Naive thymus-derived CD4-positive, alpha-beta T cell (primary cell): ENCODE measurements around the gene LGR5. TPM values are rescaled to one million over a fixed set of nuclear protein-coding genes. Genes with fewer than 3 reads are reported as not detected.
"Not testable (repeated sequence)": the region's sequence is repeated elsewhere in the genome, so short reads cannot be mapped to it uniquely, and the experiment has no call there.

ENCODE experiments used
- ATAC-seq: fragments of 150-1000 bp; cut with Tn5 transposase; 2 replicates; pipeline ENCODE4 v1.10.0; 2021; ENCODE audit warnings: mild to moderate bottlenecking, moderate library complexity
- CTCF ChIA-PET: fragments of 350-600 bp; sonication (Branson Sonifier 250); formaldehyde crosslinking; loops from one replicate; lab custom pipeline; 2021; ENCODE audit warnings: antibody characterized with exemption; lab: Charles Lee
- POLR2A ChIA-PET: fragments of 350-600 bp; sonication (Branson Sonifier 250); formaldehyde crosslinking; loops from one replicate; lab custom pipeline; 2021; ENCODE audit warnings: antibody characterized with exemption, inconsistent platforms; lab: Charles Lee
- DNase-seq, 9 donors: peaks; one replicate each; pipeline versions ENCODE4 v3.0.0 to v3.0.0-alpha.2; 2020 to 2022; ENCODE audit warnings: mixed read lengths in 1 of 9
- H3K27ac ChIP-seq: one replicate; pipeline ENCODE4 v1.7.0; 2013; ENCODE audit warnings: mild to moderate bottlenecking, low read depth, low read length, moderate library complexity
- H3K27me3 ChIP-seq, 2 donors: one replicate each; pipeline ENCODE4 v1.7.0; 2013; ENCODE audit warnings: low read length in 2 of 2, mild to moderate bottlenecking in 2 of 2, moderate library complexity in 2 of 2; ENCODE audit not compliant: control insufficient read depth in 2 of 2, insufficient read depth in 2 of 2
- H3K36me3 ChIP-seq, 3 experiments: 1 replicate in 2 of 3; 2 replicates in 1 of 3; pipeline ENCODE4 v1.7.0; 2013; ENCODE audit warnings: low read length in 3 of 3, mild to moderate bottlenecking in 3 of 3, moderate library complexity in 1 of 3; ENCODE audit not compliant: insufficient read depth in 3 of 3, control insufficient read depth in 2 of 3
- H3K4me1 ChIP-seq, 2 donors: one replicate each; pipeline ENCODE4 v1.7.0; 2013; ENCODE audit warnings: low read length in 2 of 2, mild to moderate bottlenecking in 2 of 2, moderate library complexity in 1 of 2; ENCODE audit not compliant: control insufficient read depth in 2 of 2, insufficient read depth in 2 of 2
- H3K4me3 ChIP-seq: 2 replicates; pipeline ENCODE4 v1.7.0; 2013; ENCODE audit warnings: mild to moderate bottlenecking, low read length
- H3K9me3 ChIP-seq, 3 experiments: 1 replicate in 2 of 3; 2 replicates in 1 of 3; pipeline ENCODE4 v1.7.0; 2013; ENCODE audit warnings: low read length in 3 of 3; ENCODE audit not compliant: control insufficient read depth in 2 of 3
- H3K27ac Mint-ChIP-seq, 9 donors: one replicate each; pipeline ENCODE4 v1.8.0; 2020 to 2022; ENCODE audit warnings: mixed read lengths in 9 of 9, mild to moderate bottlenecking in 8 of 9, moderate library complexity in 5 of 9, inconsistent platforms in 2 of 9
- H3K27me3 Mint-ChIP-seq, 5 donors: one replicate each; pipeline ENCODE4 v1.8.0; 2021 to 2022; ENCODE audit warnings: mixed read lengths in 5 of 5, mild to moderate bottlenecking in 1 of 5
- H3K36me3 Mint-ChIP-seq, 5 donors: one replicate each; pipeline ENCODE4 v1.8.0; 2020 to 2022; ENCODE audit warnings: mixed read lengths in 5 of 5, mild to moderate bottlenecking in 3 of 5, inconsistent platforms in 1 of 5
- H3K4me1 Mint-ChIP-seq, 7 donors: one replicate each; pipeline ENCODE4 v1.8.0; 2020 to 2022; ENCODE audit warnings: mixed read lengths in 7 of 7, mild to moderate bottlenecking in 3 of 7, inconsistent platforms in 1 of 7
- H3K4me3 Mint-ChIP-seq, 10 donors: one replicate each; pipeline ENCODE4 v1.8.0; 2020 to 2022; ENCODE audit warnings: mild to moderate bottlenecking in 10 of 10, mixed read lengths in 10 of 10, moderate library complexity in 6 of 10, inconsistent platforms in 2 of 10
- H3K9me3 Mint-ChIP-seq, 11 donors: one replicate each; pipeline ENCODE4 v1.8.0; 2020 to 2022; ENCODE audit warnings: mixed read lengths in 11 of 11, mild to moderate bottlenecking in 4 of 11, inconsistent platforms in 1 of 11, moderate library complexity in 1 of 11
- intact Hi-C, 2 donors: fragments of 100-400 bp; cut with micrococcal nuclease; formaldehyde crosslinking; loops; one replicate each; pipeline ENCODE4 v1.15.1; 2023
- polyA plus RNA-seq, 2 donors: library from polyadenylated mRNA; unstranded; fragments of 300-500 nt; fragmentation: Illumina TruSeq; gene quantifications; one replicate each; pipeline ENCODE4 v1.2.3, GENCODE V29; 2021
- total RNA-seq, 6 experiments: library from RNA in 5 of 6; stranded (reverse) in 5 of 6; gene quantifications; 1 replicate in 5 of 6; 2 replicates in 1 of 6; pipeline ENCODE4 v1.2.3 and lab custom pipeline; 2021 to 2026

LGR5 gene
- total and polyA plus RNA-seq, 7 experiments from 2014 or later, result not detected

GRCh38 chr12:71548893-71549292, 109.3 kb downstream of the LGR5 start:
- Mint-ChIP-seq H3K36me3 (no peaks in the 10 kb centered on the region), H3K4me3 (no peak overlapping the region), H3K27ac (no peak overlapping the region), H3K9me3 (no peaks in the 10 kb centered on the region), H3K27me3 (peaks cover 0 to 5% (median 0%) of the 10 kb centered on the region in 5 donors), H3K4me1 (peaks cover 0 to 4% (median 0%) of the 10 kb centered on the region in 7 donors)
- ATAC-seq (no peak), DNase-seq (no peak)
- CTCF ChIA-PET, result no interaction called here
- Histone ChIP-seq H3K36me3 (no peaks in the 10 kb centered on the region), H3K27me3 (no peaks in the 10 kb centered on the region), H3K4me1 (no peaks in the 10 kb centered on the region), H3K4me3 (no peak overlapping the region), H3K9me3 (no peaks in the 10 kb centered on the region), H3K27ac (no peak overlapping the region)
- intact Hi-C loops, result no loop called here
- POLR2A ChIA-PET, result no interaction called here

DNA sequence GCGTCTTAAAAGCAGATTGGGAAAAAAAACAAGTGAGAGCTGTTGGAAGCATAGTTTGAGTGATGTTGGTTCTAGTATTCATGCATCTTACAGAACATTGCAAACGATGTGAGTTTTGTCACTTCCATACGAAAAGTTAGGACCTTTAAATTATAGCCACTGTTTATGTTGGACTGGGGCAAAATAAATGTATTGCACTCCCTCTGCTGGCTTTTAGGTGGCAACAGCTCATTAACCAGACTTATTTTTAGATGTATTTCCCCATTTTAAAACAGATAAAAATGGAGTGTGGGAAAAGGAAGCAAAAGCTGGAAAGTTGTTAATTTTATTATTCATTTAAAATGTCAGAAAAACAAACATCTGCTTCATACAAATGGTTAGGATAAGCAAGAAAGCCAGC, 111.9 kb downstream of the LGR5 start:
- Histone ChIP-seq H3K4me3 (no peak overlapping the region), H3K9me3 (no peaks in the 10 kb centered on the region), H3K27ac (no peak overlapping the region), H3K36me3 (no peaks in the 10 kb centered on the region), H3K27me3 (no peaks in the 10 kb centered on the region), H3K4me1 (no peaks in the 10 kb centered on the region)
- H3K27ac Mint-ChIP-seq, result no peak overlapping the region
- H3K4me3 Mint-ChIP-seq, result no peak overlapping the region
- ATAC-seq (no peak), DNase-seq (peak in 3 of 9 donors; percentile 6 to 11 (median 9))
- intact Hi-C loops, result loop anchor here (1.0 kb wide), 1 partner anchor 136 kb away; no protein-coding TSS in a partner anchor
- ChIA-PET CTCF (interaction anchor here (0.8 kb wide), 1 partner anchor 136 kb away, joined by 3 read pairs; no protein-coding TSS in a partner anchor), POLR2A (no interaction called here)
- peaks cover 0 to 5% (median 3%) of the 10 kb centered on the region in 5 donors for H3K27me3 Mint-ChIP-seq
- no peaks in the 10 kb centered on the region for H3K36me3 Mint-ChIP-seq
- H3K4me1 Mint-ChIP-seq, result peaks cover 0 to 4% (median 0%) of the 10 kb centered on the region in 7 donors
- H3K9me3 Mint-ChIP-seq, result peaks cover 0 to 3% (median 0%) of the 10 kb centered on the region in 11 donors

GRCh38 chr12:71552728-71553501, 113.3 kb downstream of the LGR5 start:
- CTCF ChIA-PET, result no interaction called here
- H3K27me3 Mint-ChIP-seq, result peaks cover 0 to 5% (median 3%) of the 10 kb centered on the region in 5 donors
- peaks cover 0 to 3% (median 0%) of the 10 kb centered on the region in 11 donors for H3K9me3 Mint-ChIP-seq
- H3K27me3 ChIP-seq, result no peaks in the 10 kb centered on the region
- POLR2A ChIA-PET, result no interaction called here
- intact Hi-C loops, result no loop called here
- H3K4me3 Mint-ChIP-seq, result no peak overlapping the region
- H3K27ac Mint-ChIP-seq, result no peak overlapping the region
- H3K27ac ChIP-seq, result no peak overlapping the region
- H3K9me3 ChIP-seq, result no peaks in the 10 kb centered on the region
- H3K36me3 ChIP-seq, result no peaks in the 10 kb centered on the region
- DNase-seq (no peak), ATAC-seq (no peak)
- no peaks in the 10 kb centered on the region for H3K36me3 Mint-ChIP-seq
- H3K4me3 ChIP-seq, result no peak overlapping the region
- H3K4me1 ChIP-seq, result no peaks in the 10 kb centered on the region
- H3K4me1 Mint-ChIP-seq, result peaks cover 0 to 4% (median 0%) of the 10 kb centered on the region in 7 donors

DNA sequence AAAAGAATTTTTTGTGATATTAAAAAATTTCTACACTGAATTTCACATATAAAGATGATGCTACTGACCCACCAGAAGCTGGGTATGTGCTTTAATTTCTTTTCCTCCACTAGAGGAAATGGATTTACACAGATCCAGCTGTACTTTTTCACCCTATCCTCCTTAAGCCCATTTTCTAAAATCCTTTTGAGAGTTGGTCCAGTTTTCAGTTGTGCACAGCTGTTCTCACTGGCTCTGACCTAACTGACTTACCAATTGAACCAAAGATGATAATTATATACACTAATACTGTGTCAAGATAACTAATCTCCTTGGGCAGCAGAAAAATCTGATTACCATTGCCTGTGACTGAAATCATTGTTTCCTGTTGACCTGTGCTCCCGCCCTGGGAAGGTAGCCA, 115.6 kb downstream of the LGR5 start:
- no peak for ATAC-seq
- Mint-ChIP-seq H3K9me3 (peaks cover 0 to 3% (median 0%) of the 10 kb centered on the region in 11 donors), H3K4me3 (no peak overlapping the region), H3K27ac (no peak overlapping the region), H3K36me3 (no peaks in the 10 kb centered on the region), H3K27me3 (peaks cover 0 to 8% (median 4%) of the 10 kb centered on the region in 5 donors), H3K4me1 (peaks cover 0 to 4% (median 0%) of the 10 kb centered on the region in 7 donors)
- intact Hi-C loops, result no loop called here
- DNase-seq, result no peak
- no peaks in the 10 kb centered on the region for H3K9me3 ChIP-seq
- H3K27ac ChIP-seq, result no peak overlapping the region
- ChIA-PET CTCF (no interaction called here), POLR2A (no interaction called here)
- H3K4me1 ChIP-seq, result no peaks in the 10 kb centered on the region
- no peak overlapping the region for H3K4me3 ChIP-seq
- no peaks in the 10 kb centered on the region for H3K36me3 ChIP-seq
- H3K27me3 ChIP-seq, result no peaks in the 10 kb centered on the region

- H3K36me3 ChIP-seq, POLR2A ChIA-PET, H3K9me3 ChIP-seq, ATAC-seq, H3K4me3 Mint-ChIP-seq, intact Hi-C loops, H3K4me1 ChIP-seq, H3K4me1 Mint-ChIP-seq, H3K27ac ChIP-seq, H3K27me3 ChIP-seq, H3K36me3 Mint-ChIP-seq, H3K9me3 Mint-ChIP-seq, H3K27ac Mint-ChIP-seq, DNase-seq, H3K27me3 Mint-ChIP-seq, CTCF ChIA-PET, H3K4me3 ChIP-seq: not testable (repeated sequence)
Observed at GRCh38 chr12:71555789-71556188, 116.2 kb downstream of the LGR5 start.

- ChIA-PET POLR2A (no interaction called here), CTCF (no interaction called here)
- no peak overlapping the region for H3K27ac Mint-ChIP-seq
- H3K4me1 Mint-ChIP-seq, result peaks cover 0 to 1% (median 0%) of the 10 kb centered on the region in 7 donors
- Histone ChIP-seq H3K4me3 (no peak overlapping the region), H3K4me1 (no peaks in the 10 kb centered on the region), H3K9me3 (no peaks in the 10 kb centered on the region), H3K36me3 (no peaks in the 10 kb centered on the region), H3K27me3 (no peaks in the 10 kb centered on the region), H3K27ac (no peak overlapping the region)
- intact Hi-C loops, result no loop called here
- no peak overlapping the region for H3K4me3 Mint-ChIP-seq
- ATAC-seq (no peak), DNase-seq (no peak)
- H3K36me3 Mint-ChIP-seq, result no peaks in the 10 kb centered on the region
- peaks cover 0 to 8% (median 4%) of the 10 kb centered on the region in 5 donors for H3K27me3 Mint-ChIP-seq
- peaks cover 0 to 3% (median 0%) of the 10 kb centered on the region in 11 donors for H3K9me3 Mint-ChIP-seq
Observed at GRCh38 chr12:71556448-71556847, 116.8 kb downstream of the LGR5 start.

DNA sequence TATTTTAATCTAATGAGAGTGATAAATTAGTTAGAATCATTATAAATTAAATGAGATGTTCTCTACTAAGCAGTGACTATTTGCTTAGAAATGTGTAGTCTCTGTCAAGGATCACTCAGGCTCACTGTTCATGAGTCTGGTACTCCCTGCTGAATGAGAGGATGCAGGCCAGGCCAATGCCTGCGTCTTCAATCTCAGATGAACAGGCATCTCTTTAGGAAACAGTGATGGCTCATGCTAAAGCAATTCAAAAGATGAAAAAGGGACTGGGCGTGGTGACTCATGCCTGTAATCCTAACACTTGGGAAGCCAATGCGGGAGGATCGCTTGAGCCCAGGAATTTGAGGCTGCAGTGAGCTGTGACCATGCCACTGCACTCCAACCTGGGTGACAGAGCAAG, 117.3 kb downstream of the LGR5 start:
- Mint-ChIP-seq H3K27ac (no peak overlapping the region), H3K4me3 (no peak overlapping the region), H3K9me3 (peaks cover 0 to 3% (median 0%) of the 10 kb centered on the region in 11 donors), H3K27me3 (peaks cover 0 to 8% (median 4%) of the 10 kb centered on the region in 5 donors), H3K4me1 (peaks cover 0 to 1% (median 0%) of the 10 kb centered on the region in 7 donors), H3K36me3 (no peaks in the 10 kb centered on the region)
- Histone ChIP-seq H3K27me3 (no peaks in the 10 kb centered on the region), H3K27ac (no peak overlapping the region), H3K36me3 (no peaks in the 10 kb centered on the region), H3K9me3 (no peaks in the 10 kb centered on the region), H3K4me1 (no peaks in the 10 kb centered on the region), H3K4me3 (no peak overlapping the region)
- intact Hi-C loops, result no loop called here
- CTCF ChIA-PET, result no interaction called here
- no peak for ATAC-seq
- POLR2A ChIA-PET, result no interaction called here
- no peak for DNase-seq
